HCT116 (cell line): ENCODE measurements around the gene TBL1X. TPM values are rescaled to one million over a fixed set of nuclear protein-coding genes. Genes with fewer than 3 reads are reported as not detected.

ENCODE experiments used
- ATAC-seq: fragments of 200-7000 bp; cut with Tn5 transposase; 2 replicates; pipeline ENCODE4 v1.9.1; 2020; ENCODE audit warnings: mild to moderate bottlenecking, moderate library complexity
- BruUV-seq: library from RNA; stranded (reverse); fragments of 400-500 nt; replicated peaks from 2 replicates; lab custom pipeline; 2021; lab: Mats Ljungman, UMichigan
- CTCF ChIA-PET: fragments of 300-600 bp; sonication (Branson Sonifier 250); formaldehyde crosslinking; loops from one replicate; lab custom pipeline; 2021; ENCODE audit warnings: antibody characterized with exemption; lab: Charles Lee
- POLR2A ChIA-PET: fragments of 300-600, 350-600 bp; sonication (Branson Sonifier 250); formaldehyde crosslinking; loops from one replicate; lab custom pipeline; 2021; ENCODE audit warnings: antibody characterized with exemption; lab: Charles Lee
- RAD21 ChIA-PET, 2 experiments: fragments of 300-600 bp; sonication (Branson Sonifier 250); formaldehyde crosslinking; loops; one replicate each; lab custom pipeline; 2023; ENCODE audit warnings: low total read pairs in 2 of 2; ENCODE audit not compliant: uncharacterized antibody in 2 of 2, unreplicated experiment in 2 of 2, low non-redundant PET in 1 of 2; lab: Charles Lee
- DNase-seq: peaks from one replicate; pipeline ENCODE4 v3.0.0-alpha.2; 2010; ENCODE audit warnings: low read depth, low spot score
- H2AFZ ChIP-seq: fragments of 200-600 bp; shearing (Covaris generic), sonication (generic); 2 replicates; pipeline ENCODE4 v1.6.1; 2017; ENCODE audit warnings: low read depth, mixed run types, mixed read lengths, antibody characterized with exemption, low read length; ENCODE audit not compliant: poor library complexity, severe bottlenecking
- H3K27ac ChIP-seq: 2 replicates; pipeline ENCODE4 v1.5.1; 2012; ENCODE audit warnings: low read depth, low read length
- H3K27me3 ChIP-seq: fragments of 200-600 bp; sonication (generic); 2 replicates; pipeline ENCODE4 v1.6.1; 2016; ENCODE audit warnings: mixed run types, low read length, mixed read lengths; ENCODE audit not compliant: insufficient read depth
- H3K36me3 ChIP-seq, 2 experiments: fragments of 200-500 bp in 1 of 2; fragments of 200-600 bp in 1 of 2; sonication (Bioruptor generic) in 1 of 2; sonication (generic) in 1 of 2; 2 replicates each; pipeline versions ENCODE4 v1.5.1 to v1.6.1; 2014 to 2016; ENCODE audit warnings: low read length in 2 of 2, inconsistent platforms in 1 of 2, mixed read lengths in 1 of 2, mixed run types in 1 of 2; ENCODE audit not compliant: insufficient read depth in 2 of 2, control insufficient read depth in 1 of 2
- H3K4me1 ChIP-seq, 2 experiments: fragments of 200-600 bp in 1 of 2; sonication (generic) in 1 of 2; 2 replicates each; pipeline versions ENCODE4 v1.5.1 to v1.6.1; 2012 to 2017; ENCODE audit warnings: low read length in 2 of 2, inconsistent platforms in 1 of 2, mild to moderate bottlenecking in 1 of 2, mixed read lengths in 1 of 2, mixed run types in 1 of 2, moderate library complexity in 1 of 2; ENCODE audit not compliant: insufficient read depth in 2 of 2, control insufficient read depth in 1 of 2
- H3K4me2 ChIP-seq: fragments of 200-600 bp; sonication (generic); 2 replicates; pipeline ENCODE4 v1.6.1; 2017; ENCODE audit warnings: mixed run types, low read length, mixed read lengths
- H3K4me3 ChIP-seq, 2 experiments: fragments of 200-600 bp in 1 of 2; sonication (generic) in 1 of 2; replicated peaks in 1 of 2; 2 replicates each; pipeline ENCODE4 v1.5.1; 2011 to 2016; ENCODE audit warnings: low read length in 2 of 2, control low read depth in 1 of 2, low read depth in 1 of 2, mild to moderate bottlenecking in 1 of 2, mixed read lengths in 1 of 2, mixed run types in 1 of 2
- H3K79me2 ChIP-seq: fragments of 200-600 bp; sonication (generic); 2 replicates; pipeline ENCODE4 v1.6.1; 2017; ENCODE audit warnings: mild to moderate bottlenecking, mixed run types, low read length, moderate library complexity, mixed read lengths; ENCODE audit not compliant: insufficient read depth
- H3K9ac ChIP-seq: fragments of 200-600 bp; sonication (generic); 2 replicates; pipeline ENCODE4 v1.6.1; 2016; ENCODE audit warnings: low read length, mixed read lengths
- H3K9me2 ChIP-seq: fragments of 200-600 bp; sonication (generic), shearing (Covaris generic); 2 replicates; pipeline ENCODE4 v1.6.1; 2017; ENCODE audit warnings: mixed run types, mild to moderate bottlenecking, moderate library complexity; ENCODE audit not compliant: insufficient read depth
- H3K9me3 ChIP-seq, 2 experiments: fragments of 200-500 bp in 1 of 2; fragments of 200-600 bp in 1 of 2; sonication (Bioruptor generic) in 1 of 2; sonication (generic) in 1 of 2; 2 replicates each; pipeline ENCODE4 v1.6.1; 2014 to 2017; ENCODE audit warnings: low read length in 2 of 2, mixed read lengths in 2 of 2, inconsistent platforms in 1 of 2, low read depth in 1 of 2, mild to moderate bottlenecking in 1 of 2, mixed run types in 1 of 2, moderate library complexity in 1 of 2; ENCODE audit not compliant: control insufficient read depth in 1 of 2, insufficient read depth in 1 of 2
- H4K20me1 ChIP-seq: fragments of 200-600 bp; sonication (generic), shearing (Covaris generic); 2 replicates; pipeline ENCODE4 v1.6.1; 2017; ENCODE audit warnings: mixed run types, mild to moderate bottlenecking, moderate library complexity; ENCODE audit not compliant: insufficient read depth
- CBX3 ChIP-seq: IDR thresholded peaks from 2 replicates; pipeline ENCODE4 v1.6.1; 2012; ENCODE audit warnings: low read depth
- CTCF ChIP-seq, 3 experiments: fragments of 200-600 bp in 1 of 3; sonication (generic) in 1 of 3; IDR thresholded peaks in 2 of 3; conservative IDR thresholded peaks in 1 of 3; 2 replicates each; pipeline ENCODE4 v1.5.1; 2012 to 2017; ENCODE audit warnings: low read depth in 2 of 3, low read length in 2 of 3, antibody characterized with exemption in 1 of 3, borderline replicate concordance in 1 of 3, control low read depth in 1 of 3, mild to moderate bottlenecking in 1 of 3, mixed read lengths in 1 of 3, mixed run types in 1 of 3, moderate library complexity in 1 of 3; ENCODE audit not compliant: insufficient read depth in 1 of 3
- EGR1 ChIP-seq: IDR thresholded peaks from 2 replicates; pipeline ENCODE4 v1.6.1; 2012; ENCODE audit warnings: low read depth
- ELF1 ChIP-seq: IDR thresholded peaks from 2 replicates; pipeline ENCODE4 v1.6.1; 2012; ENCODE audit warnings: low read depth, borderline replicate concordance
- EZH2 ChIP-seq: fragments of 200-600 bp; sonication (generic); IDR thresholded peaks from 2 replicates; pipeline ENCODE4 v1.6.1; 2017; ENCODE audit warnings: antibody characterized with exemption, mixed run types
- FOSL1 ChIP-seq: IDR thresholded peaks from 2 replicates; pipeline ENCODE4 v1.6.1; 2012; ENCODE audit warnings: low read depth
- MAX ChIP-seq: IDR thresholded peaks from 2 replicates; pipeline ENCODE4 v1.6.1; 2012
- POLR2A ChIP-seq: IDR thresholded peaks from 2 replicates; pipeline ENCODE4 v1.7.0; 2011; ENCODE audit warnings: borderline replicate concordance; ENCODE audit not compliant: insufficient read depth, insufficient read length; ENCODE audit errors: extremely low read depth
- POLR2AphosphoS5 ChIP-seq: IDR thresholded peaks from 2 replicates; pipeline ENCODE4 v1.6.1; 2011; ENCODE audit warnings: mild to moderate bottlenecking, low read depth, low read length, moderate library complexity
- RAD21 ChIP-seq: IDR thresholded peaks from 2 replicates; pipeline ENCODE4 v1.6.1; 2012; ENCODE audit warnings: low read depth, mild to moderate bottlenecking
- SRF ChIP-seq: IDR thresholded peaks from 2 replicates; pipeline ENCODE4 v1.6.1; 2012; ENCODE audit warnings: low read depth
- ZBTB33 ChIP-seq: IDR thresholded peaks from 2 replicates; pipeline ENCODE4 v1.6.1; 2011; ENCODE audit warnings: mild to moderate bottlenecking, low read length, moderate library complexity; ENCODE audit not compliant: insufficient replicate concordance; ENCODE audit errors: extremely low read depth
- ZFX ChIP-seq: fragments of 450-650 bp; IDR thresholded peaks from 2 replicates; pipeline ENCODE4 v1.6.1; 2017
- ZNF274 ChIP-seq: fragments of 200-500 bp; sonication (Bioruptor generic); IDR thresholded peaks from 2 replicates; pipeline ENCODE4 v1.6.1; 2014; ENCODE audit warnings: mild to moderate bottlenecking, low read depth, low read length, inconsistent platforms
- intact Hi-C: fragments of 100-400 bp; cut with micrococcal nuclease; formaldehyde crosslinking; loops from 2 replicates; pipeline ENCODE4 v1.10.0; 2022
- total RNA-seq: library from RNA; stranded (reverse); gene quantifications from one replicate; pipeline ENCODE4 v1.2.1, GENCODE V29; 2021; ENCODE audit not compliant: unreplicated experiment

TBL1X gene
- total RNA-seq, 1 experiment from 2014 or later: 37.8 TPM

GRCh38 chrX:9489234-9489633, 24.4 kb downstream of the TBL1X start:
- intact Hi-C loops: no loop called here
- no peak overlapping the region for H3K27ac ChIP-seq
- 0 out of 2 replicates have a peak, but pooled peaks cover 11% of the 10 kb centered on the region for H3K79me2 ChIP-seq
- H3K4me2 ChIP-seq: no peak overlapping the region
- ChIA-PET POLR2A (no interaction called here), CTCF (no interaction called here), RAD21 (no interaction called here)
- DNase-seq (no peak), ATAC-seq (no peak)
- H3K9me2 ChIP-seq: no peaks in the 10 kb centered on the region
- BruUV-seq: no TSS peak
- H3K4me3 ChIP-seq: no peak overlapping the region
- H2AFZ ChIP-seq: no peak overlapping the region
- no peaks in the 10 kb centered on the region for H3K27me3 ChIP-seq
- H3K36me3 ChIP-seq: no peaks in the 10 kb centered on the region
- no peak overlapping the region for H3K9ac ChIP-seq
- no peaks in the 10 kb centered on the region for H3K9me3 ChIP-seq
- H3K4me1 ChIP-seq: no peaks in the 10 kb centered on the region
- no peak for TF ChIP-seq ZNF274
- TF ChIP-seq ELF1: no peak
- no peak for TF ChIP-seq ZBTB33
- TF ChIP-seq POLR2AphosphoS5: no peak
- TF ChIP-seq POLR2A: no peak
- no peak for TF ChIP-seq ZFX
- TF ChIP-seq EZH2: no peak
- no peak for TF ChIP-seq FOSL1
- no peak for TF ChIP-seq CTCF (IDR thresholded peaks at IDR 0.05 in 2 of 3, conservative IDR thresholded peaks at IDR 0.05 in 1 of 3; ENCODE audit: borderline replicate concordance in 1 of 3, insufficient read depth in 1 of 3, low read depth in 2 of 3, low read length in 2 of 3)
- no peak for TF ChIP-seq SRF
- no peak for TF ChIP-seq MAX
- TF ChIP-seq EGR1: no peak
- no peak for TF ChIP-seq CBX3
- no peak for TF ChIP-seq RAD21
- no peaks in the 10 kb centered on the region for H4K20me1 ChIP-seq
